ENCODE data around the gene U2AF2. TPM values are rescaled to one million over a fixed set of nuclear protein-coding genes. Genes with fewer than 3 reads are reported as not detected.

U2AF2 gene
- total RNA-seq, 1 donor from 2014 or later, result 216 TPM

- Mint-ChIP-seq H3K4me3 (ENCODE audit: unreplicated experiment) (no peak overlapping the region), H3K4me1 (ENCODE audit: low read depth, unreplicated experiment) (no peaks in the 10 kb centered on the region), H3K27me3 (ENCODE audit: unreplicated experiment) (peaks cover 10% of the 10 kb centered on the region), H3K27ac (ENCODE audit: unreplicated experiment) (no peak overlapping the region), H3K36me3 (ENCODE audit: unreplicated experiment) (peaks cover 19% of the 10 kb centered on the region), H3K9me3 (ENCODE audit: unreplicated experiment) (peaks cover 17% of the 10 kb centered on the region)
- DNase-seq, result no peak
- TF ChIP-seq, protein P1, sequence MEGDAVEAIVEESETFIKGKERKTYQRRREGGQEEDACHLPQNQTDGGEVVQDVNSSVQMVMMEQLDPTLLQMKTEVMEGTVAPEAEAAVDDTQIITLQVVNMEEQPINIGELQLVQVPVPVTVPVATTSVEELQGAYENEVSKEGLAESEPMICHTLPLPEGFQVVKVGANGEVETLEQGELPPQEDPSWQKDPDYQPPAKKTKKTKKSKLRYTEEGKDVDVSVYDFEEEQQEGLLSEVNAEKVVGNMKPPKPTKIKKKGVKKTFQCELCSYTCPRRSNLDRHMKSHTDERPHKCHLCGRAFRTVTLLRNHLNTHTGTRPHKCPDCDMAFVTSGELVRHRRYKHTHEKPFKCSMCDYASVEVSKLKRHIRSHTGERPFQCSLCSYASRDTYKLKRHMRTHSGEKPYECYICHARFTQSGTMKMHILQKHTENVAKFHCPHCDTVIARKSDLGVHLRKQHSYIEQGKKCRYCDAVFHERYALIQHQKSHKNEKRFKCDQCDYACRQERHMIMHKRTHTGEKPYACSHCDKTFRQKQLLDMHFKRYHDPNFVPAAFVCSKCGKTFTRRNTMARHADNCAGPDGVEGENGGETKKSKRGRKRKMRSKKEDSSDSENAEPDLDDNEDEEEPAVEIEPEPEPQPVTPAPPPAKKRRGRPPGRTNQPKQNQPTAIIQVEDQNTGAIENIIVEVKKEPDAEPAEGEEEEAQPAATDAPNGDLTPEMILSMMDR (IDR thresholded peaks at IDR 0.05; ENCODE audit: partially characterized antibody, unreplicated experiment), result no peak
These were observed 33.1 kb upstream of the U2AF2 start for GRCh38 chr19:55621673-55622231.

DNA sequence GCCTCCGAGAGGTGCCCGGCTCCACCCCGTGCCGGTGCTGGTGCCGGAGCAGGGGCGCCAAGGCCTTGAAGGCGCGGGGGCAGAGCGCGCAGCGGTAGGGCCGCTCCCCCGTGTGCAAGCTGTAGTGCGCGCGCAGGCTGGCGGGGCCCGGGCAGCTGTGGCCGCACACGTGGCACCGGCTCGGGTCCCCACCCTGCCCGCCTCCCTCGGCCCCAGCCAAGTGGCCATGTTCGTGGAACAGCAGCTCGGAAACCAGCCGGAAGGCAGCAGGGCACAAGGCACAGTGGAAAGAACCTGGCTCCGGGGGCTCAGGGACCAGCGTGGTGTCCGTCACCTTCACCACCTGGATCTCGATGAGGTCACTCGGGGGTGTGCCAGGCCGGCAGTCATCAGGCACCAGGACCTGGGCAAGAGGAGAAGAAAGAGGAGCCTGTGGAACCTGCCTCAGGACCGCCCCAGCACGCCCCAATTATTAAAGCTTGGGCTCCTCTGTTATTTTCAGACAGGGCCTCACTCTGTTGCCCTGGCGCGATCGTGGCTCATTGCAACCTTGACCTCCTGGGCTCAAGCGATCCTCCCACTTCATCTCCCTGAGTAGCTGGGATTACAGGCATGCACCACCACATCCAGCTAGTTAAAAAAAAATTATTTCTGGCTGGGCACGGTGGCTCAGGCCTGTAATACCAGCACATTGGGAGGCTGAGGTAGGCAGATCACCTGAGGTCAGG, 32.4 kb upstream of the U2AF2 start:
- Mint-ChIP-seq H3K4me3 (ENCODE audit: unreplicated experiment) (no peak overlapping the region), H3K27ac (ENCODE audit: unreplicated experiment) (no peak overlapping the region), H3K36me3 (ENCODE audit: unreplicated experiment) (peaks cover 16% of the 10 kb centered on the region), H3K9me3 (ENCODE audit: unreplicated experiment) (peaks cover 13% of the 10 kb centered on the region), H3K27me3 (ENCODE audit: unreplicated experiment) (peaks cover 9% of the 10 kb centered on the region), H3K4me1 (ENCODE audit: low read depth, unreplicated experiment) (no peaks in the 10 kb centered on the region)
- no peak for DNase-seq
- TF ChIP-seq, protein P1 (IDR thresholded peaks at IDR 0.05; ENCODE audit: partially characterized antibody, unreplicated experiment), result no peak

DNA sequence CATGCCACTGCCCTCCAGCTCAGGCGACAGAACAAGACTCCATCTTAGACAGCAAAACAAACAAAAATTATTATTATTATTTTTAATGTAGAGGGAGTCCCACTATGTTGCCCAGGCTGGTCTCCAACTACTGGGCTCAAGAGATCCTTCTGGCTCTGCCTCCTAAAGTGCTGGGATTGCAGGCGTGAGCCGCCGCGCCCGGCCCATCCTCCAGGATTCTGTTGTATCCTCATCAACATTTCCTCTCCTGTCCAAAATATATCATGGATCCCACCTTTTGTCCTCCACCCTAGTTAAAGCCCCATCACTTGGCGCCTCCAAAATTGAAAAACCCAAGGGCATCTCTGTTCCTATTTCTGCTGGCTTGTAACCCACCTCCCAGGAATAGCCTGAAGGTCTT, 31.7 kb upstream of the U2AF2 start:
- DNase-seq, result no peak
- TF ChIP-seq, protein P1 (IDR thresholded peaks at IDR 0.05; ENCODE audit: partially characterized antibody, unreplicated experiment), result no peak
- Mint-ChIP-seq H3K4me1 (ENCODE audit: low read depth, unreplicated experiment) (no peaks in the 10 kb centered on the region), H3K36me3 (ENCODE audit: unreplicated experiment) (peaks cover 13% of the 10 kb centered on the region), H3K27ac (ENCODE audit: unreplicated experiment) (no peak overlapping the region), H3K9me3 (ENCODE audit: unreplicated experiment) (peaks cover 12% of the 10 kb centered on the region), H3K4me3 (ENCODE audit: unreplicated experiment) (peak overlapping the region; percentile 88), H3K27me3 (ENCODE audit: unreplicated experiment) (peaks cover 8% of the 10 kb centered on the region)

DNA sequence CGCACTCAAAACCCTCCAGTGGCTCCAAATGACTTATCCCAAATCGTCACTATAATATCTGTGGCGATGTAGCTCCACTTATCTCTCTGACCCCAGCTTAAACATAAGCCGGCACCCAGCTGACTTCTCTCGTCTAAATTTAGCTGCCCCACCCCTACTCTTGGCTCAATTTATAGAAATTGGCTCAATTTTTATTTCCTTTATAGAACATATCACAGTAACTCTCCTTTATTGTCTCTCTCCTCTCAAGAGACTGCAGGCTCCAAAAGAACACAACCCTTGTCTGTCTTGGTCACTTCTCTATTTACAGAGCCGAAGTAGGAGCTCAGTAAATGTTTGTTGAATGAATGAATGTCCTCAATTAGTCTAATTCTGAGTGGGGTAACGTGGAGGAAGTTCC, 31.3 kb upstream of the U2AF2 start:
- Mint-ChIP-seq H3K4me1 (ENCODE audit: low read depth, unreplicated experiment) (no peaks in the 10 kb centered on the region), H3K36me3 (ENCODE audit: unreplicated experiment) (peaks cover 13% of the 10 kb centered on the region), H3K4me3 (ENCODE audit: unreplicated experiment) (peak overlapping the region; percentile 88), H3K27me3 (ENCODE audit: unreplicated experiment) (peaks cover 8% of the 10 kb centered on the region), H3K9me3 (ENCODE audit: unreplicated experiment) (peaks cover 12% of the 10 kb centered on the region), H3K27ac (ENCODE audit: unreplicated experiment) (no peak overlapping the region)
- DNase-seq, result no peak
- TF ChIP-seq, protein P1 (IDR thresholded peaks at IDR 0.05; ENCODE audit: partially characterized antibody, unreplicated experiment), result no peak

All from glutamatergic neuron (in vitro differentiated cells).